Spinal cord (tissue), 10 donors: ENCODE data around the gene FBXW4. TPM values are rescaled to one million over a fixed set of nuclear protein-coding genes. Genes with fewer than 3 reads are reported as not detected.

Source experiments
- DNase-seq, 6 donors: peaks; one replicate each; pipeline versions ENCODE4 v3.0.0 to v3.0.0-alpha.2; 2013 to 2015; ENCODE audit warnings: low spot score in 6 of 6, low read depth in 4 of 6
- H3K27ac ChIP-seq: one replicate; pipeline ENCODE4 v1.5.1; 2013; ENCODE audit warnings: low read depth, low read length, control low read depth
- H3K27me3 ChIP-seq: one replicate; pipeline ENCODE4 v1.6.1; 2013; ENCODE audit warnings: low read length; ENCODE audit not compliant: control insufficient read depth, insufficient read depth
- H3K36me3 ChIP-seq: one replicate; pipeline ENCODE4 v1.6.1; 2013; ENCODE audit warnings: low read length; ENCODE audit not compliant: control insufficient read depth, insufficient read depth
- H3K4me1 ChIP-seq: one replicate; pipeline ENCODE4 v1.6.1; 2013; ENCODE audit warnings: low read length; ENCODE audit not compliant: control insufficient read depth, insufficient read depth
- H3K4me3 ChIP-seq: one replicate; pipeline ENCODE4 v1.5.1; 2013; ENCODE audit warnings: low read depth, low read length, control low read depth
- H3K9me3 ChIP-seq: one replicate; pipeline ENCODE4 v1.6.1; 2013; ENCODE audit warnings: low read length; ENCODE audit not compliant: control insufficient read depth, insufficient read depth
- WGBS: methylation state at CpG from one replicate; pipeline ENCODE4 v1.1.5; 2013; ENCODE audit warnings: missing lambda C conversion rate; ENCODE audit not compliant: insufficient coverage; 5-methylcytosine and 5-hydroxymethylcytosine counted together
- polyA plus RNA-seq, 2 donors: library from polyadenylated mRNA; unstranded; fragments of 120-200 nt; gene quantifications; one replicate each; pipeline ENCODE4 v1.2.1, GENCODE V29; 2013; ENCODE audit not compliant: insufficient read length in 2 of 2
- total RNA-seq, 2 donors: library from RNA; depleted of rRNA in 1 of 2; stranded (reverse); fragments of 120-200 nt in 1 of 2; fragments of >200 nt in 1 of 2; gene quantifications; one replicate each; pipeline versions ENCODE4 v1.2.3 to v1.2.4, GENCODE V29; 2013 to 2014
- donor health status: healthy.

The FBXW4 gene
- total and polyA plus RNA-seq, 4 donors, result 40.1 to 49.1 (median 45.5) TPM

DNA sequence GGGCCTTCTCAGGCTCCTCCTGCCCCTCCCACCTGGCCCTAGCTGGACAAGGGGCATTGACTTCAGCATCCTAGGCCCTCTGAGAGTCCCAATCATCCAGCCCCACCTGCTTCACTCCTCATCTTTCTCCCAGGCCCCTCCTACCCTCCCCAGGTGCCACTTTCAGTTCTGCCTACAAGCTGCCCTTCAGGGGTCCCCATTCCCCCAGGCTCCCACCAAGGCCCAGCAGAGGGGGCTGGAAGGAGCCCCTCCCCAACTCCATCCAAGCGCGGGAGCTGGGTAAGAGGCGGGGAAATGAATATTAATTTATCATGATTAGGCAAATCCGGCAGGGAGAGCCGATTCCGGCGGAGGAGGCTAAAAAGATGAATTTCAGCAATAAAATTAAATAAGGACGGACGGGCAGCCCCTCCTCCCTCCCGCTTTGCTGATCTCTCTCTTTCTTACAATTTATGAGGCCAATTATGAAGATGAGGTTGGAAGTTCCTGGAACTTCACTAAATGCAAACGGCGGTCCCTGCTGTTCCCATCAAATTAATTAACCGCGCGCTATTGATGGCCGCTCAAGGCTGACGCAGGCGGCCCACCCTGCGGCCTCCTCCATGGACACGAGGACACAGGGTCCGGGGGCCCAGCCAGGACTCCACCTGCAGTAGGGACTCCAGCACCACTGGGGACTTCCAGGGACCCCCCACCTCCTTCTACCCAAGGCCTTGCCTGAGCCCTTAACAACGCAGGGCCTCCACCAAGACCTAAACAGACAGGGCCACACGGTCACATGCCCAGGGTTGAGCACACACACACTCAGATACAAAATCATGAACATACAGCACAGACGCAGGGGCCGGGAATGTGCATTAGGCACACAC is 120.9 kb downstream of the FBXW4 start:
- Histone ChIP-seq H3K4me3 (no peak overlapping the region), H3K27ac (no peak overlapping the region)
- 50% methylated on average over 14 of the region's 25 CpGs for WGBS

DNA sequence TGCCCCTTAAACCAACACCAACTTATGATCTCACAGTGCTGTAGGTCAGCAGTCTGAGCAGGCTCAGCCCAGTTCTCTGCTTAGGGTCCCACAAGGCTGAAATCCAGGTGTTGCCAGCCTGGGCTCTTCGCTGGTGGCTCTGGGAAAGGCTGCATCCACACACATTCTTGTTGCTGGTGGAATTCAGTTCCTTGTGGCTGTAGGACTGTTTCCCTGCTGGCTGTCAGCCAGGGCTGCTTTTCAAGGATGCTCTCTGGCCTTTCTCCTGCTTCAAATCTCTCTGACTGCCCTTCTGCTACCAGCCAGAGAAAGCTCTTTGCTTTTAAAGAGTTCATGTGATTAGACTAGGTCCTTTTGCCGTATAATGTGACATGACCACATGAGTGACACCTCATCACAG is 122.2 kb downstream of the FBXW4 start:
- Histone ChIP-seq H3K27me3 (peaks cover 17% of the 10 kb centered on the region), H3K27ac (no peak overlapping the region)
- DNase-seq, result no peak

More for the DNA sequence above, 120.9 kb downstream of the FBXW4 start:
- Histone ChIP-seq H3K9me3 (peaks cover 7% of the 10 kb centered on the region), H3K36me3 (peaks cover 33% of the 10 kb centered on the region), H3K4me1 (peaks cover 45% of the 10 kb centered on the region), H3K27me3 (peaks cover 12% of the 10 kb centered on the region)
- peak in 1 of 6 donors; percentile 89 for DNase-seq

DNA sequence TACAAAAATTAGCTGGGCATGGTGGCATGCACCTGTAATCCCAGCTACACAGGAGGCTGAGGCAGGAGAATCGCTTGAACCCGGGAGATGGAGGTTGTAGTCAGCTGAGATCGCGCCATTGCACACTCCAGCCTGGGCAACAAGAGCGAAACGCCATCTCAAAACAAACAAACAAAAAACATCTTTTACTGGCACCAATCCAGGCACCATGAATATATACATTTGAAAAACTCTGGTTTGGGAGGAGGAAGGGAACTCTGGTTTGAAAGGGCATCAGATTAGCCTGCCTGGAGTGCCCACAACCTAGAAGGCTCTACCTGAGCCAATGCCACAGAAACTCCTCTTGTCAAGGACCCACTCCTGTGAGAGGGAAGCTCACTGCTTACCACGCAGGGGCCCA is 122.8 kb downstream of the FBXW4 start:
- H3K4me1 ChIP-seq, result peaks cover 46% of the 10 kb centered on the region
- DNase-seq, result no peak
- H3K36me3 ChIP-seq, result peaks cover 13% of the 10 kb centered on the region
- whole genome bisulfite sequencing, result 94% methylated on average over 3 of the region's 7 CpGs
- peaks cover 24% of the 10 kb centered on the region for H3K27me3 ChIP-seq
- no peak overlapping the region for H3K4me3 ChIP-seq
- peaks cover 7% of the 10 kb centered on the region for H3K9me3 ChIP-seq
- no peak overlapping the region for H3K27ac ChIP-seq

More for the DNA sequence above, 122.2 kb downstream of the FBXW4 start:
- Histone ChIP-seq H3K4me3 (no peak overlapping the region), H3K9me3 (peaks cover 7% of the 10 kb centered on the region), H3K36me3 (peaks cover 19% of the 10 kb centered on the region), H3K4me1 (peaks cover 46% of the 10 kb centered on the region)
- WGBS, result no CpG with 5 or more reads among the region's 2 CpGs

DNA sequence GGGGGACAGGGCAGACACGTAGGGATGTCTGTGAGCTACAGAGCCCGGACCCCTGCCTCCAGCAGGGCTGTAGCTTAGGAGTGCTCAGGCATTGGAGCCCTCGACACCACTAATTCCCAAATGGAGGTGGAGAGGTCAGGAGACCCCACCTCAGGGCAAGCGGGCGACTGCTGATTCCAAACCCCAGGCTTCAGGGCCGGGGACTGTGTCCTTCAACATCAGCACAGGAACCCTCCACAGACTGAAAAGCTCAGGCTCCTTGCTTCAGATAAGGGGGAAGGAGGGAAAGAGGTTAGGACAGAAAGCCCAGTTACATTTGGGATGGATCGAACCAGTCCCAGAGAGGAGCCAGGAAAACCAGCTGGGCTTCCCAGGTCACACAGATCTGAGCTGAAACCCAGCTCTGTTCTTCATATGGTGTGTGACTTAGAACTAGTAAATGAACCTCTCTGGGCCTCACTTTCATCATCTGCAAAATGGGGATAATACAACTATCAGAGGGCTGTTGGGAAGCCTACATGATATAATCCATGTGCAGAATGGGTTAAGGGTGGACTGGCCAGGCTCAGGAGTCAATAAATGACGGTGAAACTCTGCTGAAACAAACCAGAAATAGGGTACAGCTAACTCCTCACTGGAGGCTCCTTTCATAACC is 123.6 kb downstream of the FBXW4 start:
- Histone ChIP-seq H3K27ac (no peak overlapping the region), H3K27me3 (peaks cover 26% of the 10 kb centered on the region)
- 57% methylated on average over 2 of the region's 8 CpGs for WGBS

DNA sequence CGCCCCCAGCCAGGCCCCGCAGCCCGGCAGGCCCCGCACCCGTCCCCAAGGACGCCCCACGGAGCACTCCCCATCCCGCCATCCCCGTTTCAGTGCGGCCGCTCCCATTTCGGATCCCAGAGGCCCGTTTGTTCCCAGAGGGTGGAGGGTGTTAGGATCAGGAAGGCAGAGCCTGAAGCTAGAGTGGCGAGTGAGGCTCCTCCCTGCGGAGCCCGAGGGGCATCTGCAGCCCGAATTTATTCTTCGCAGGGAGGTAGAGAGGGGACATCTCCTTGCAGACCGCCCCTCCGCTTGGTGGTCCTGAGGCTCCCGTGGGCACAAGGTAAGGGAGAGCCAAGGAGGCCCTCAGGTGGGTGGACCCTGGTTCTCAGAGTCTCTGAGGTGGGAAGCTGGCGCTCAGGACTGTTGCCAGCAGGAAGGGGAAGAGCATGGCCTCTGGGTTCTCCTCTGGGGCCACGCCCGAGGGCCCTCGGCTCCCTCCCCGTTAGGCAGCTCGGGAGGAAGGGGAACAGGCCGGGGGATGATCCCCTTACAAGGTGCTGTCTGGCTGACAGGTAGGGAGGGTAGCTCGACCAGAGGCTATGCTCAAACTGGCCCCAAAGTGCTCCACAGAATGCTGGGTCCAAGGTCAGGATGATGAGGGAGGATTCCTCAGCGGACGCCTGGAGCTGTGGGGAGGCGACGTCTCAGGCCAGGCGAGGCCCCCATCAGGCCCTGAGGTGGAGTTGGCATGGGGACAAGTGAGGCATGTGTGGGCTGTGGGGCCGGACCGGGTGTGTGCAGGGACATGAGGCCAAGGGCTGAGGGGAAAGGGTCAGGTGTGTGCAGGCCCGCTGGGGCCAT is 124.3 kb downstream of the FBXW4 start:
- Histone ChIP-seq H3K4me1 (peaks cover 57% of the 10 kb centered on the region), H3K27ac (no peak overlapping the region), H3K27me3 (peaks cover 32% of the 10 kb centered on the region), H3K9me3 (peaks cover 7% of the 10 kb centered on the region), H3K36me3 (peaks cover 8% of the 10 kb centered on the region), H3K4me3 (peak overlapping the region; percentile 53)
- DNase-seq, result peak in 1 of 6 donors; percentile 27
- 6% methylated on average over 36 of the region's 37 CpGs for WGBS

More for the DNA sequence above, 123.6 kb downstream of the FBXW4 start:
- Histone ChIP-seq H3K4me3 (no peak overlapping the region), H3K9me3 (peaks cover 7% of the 10 kb centered on the region), H3K36me3 (peaks cover 9% of the 10 kb centered on the region), H3K4me1 (peaks cover 50% of the 10 kb centered on the region)
- no peak for DNase-seq

DNA sequence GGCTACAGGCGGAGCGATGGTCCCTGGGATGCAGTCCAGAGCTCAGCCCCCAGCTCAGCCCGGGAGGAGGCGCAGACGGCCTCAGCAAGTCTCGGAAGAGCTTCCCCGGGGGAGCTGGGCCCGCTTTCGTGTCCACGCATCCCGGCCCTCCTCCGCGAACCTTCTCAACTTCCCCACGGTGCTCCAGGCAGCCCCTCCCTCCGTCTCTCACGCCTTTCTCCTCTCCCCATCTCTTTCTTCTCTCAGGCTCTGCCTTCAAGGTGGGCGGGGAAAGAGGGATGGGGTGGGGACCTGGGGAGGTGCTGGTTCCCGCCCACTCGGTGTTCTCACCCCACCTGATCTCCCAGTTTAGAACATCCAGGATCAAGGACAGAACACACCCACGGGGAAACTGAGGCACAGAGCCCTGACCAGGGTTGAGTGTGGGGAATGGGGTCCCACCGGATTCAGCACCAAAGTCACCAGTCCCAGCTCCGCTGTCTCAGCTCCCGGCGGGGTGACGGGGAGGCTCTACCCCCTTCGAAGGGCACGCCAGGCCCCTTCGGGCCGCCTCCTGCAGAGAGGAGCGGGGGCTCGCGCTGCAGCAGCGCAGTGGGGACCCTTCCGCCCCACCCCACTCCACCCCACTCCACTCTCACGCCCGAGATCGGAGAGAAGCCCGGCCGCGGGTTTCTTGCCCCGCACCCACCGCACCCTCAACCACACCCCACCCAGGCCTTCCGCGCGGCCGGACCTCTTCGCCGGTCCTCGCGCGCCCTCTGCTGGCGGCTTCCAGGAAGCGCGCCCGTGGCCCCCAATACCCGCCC is 125.1 kb downstream of the FBXW4 start:
- peak overlapping the region; percentile 57 for H3K4me3 ChIP-seq
- peaks cover 38% of the 10 kb centered on the region for H3K27me3 ChIP-seq
- peaks cover 7% of the 10 kb centered on the region for H3K9me3 ChIP-seq
- WGBS, result under 1% methylated on average over 50 of the region's 56 CpGs
- no peak overlapping the region for H3K27ac ChIP-seq
- DNase-seq, result peak in 2 of 6 donors; percentile 89 to 92
- peaks cover 55% of the 10 kb centered on the region for H3K4me1 ChIP-seq
- H3K36me3 ChIP-seq, result peaks cover 2% of the 10 kb centered on the region

DNA sequence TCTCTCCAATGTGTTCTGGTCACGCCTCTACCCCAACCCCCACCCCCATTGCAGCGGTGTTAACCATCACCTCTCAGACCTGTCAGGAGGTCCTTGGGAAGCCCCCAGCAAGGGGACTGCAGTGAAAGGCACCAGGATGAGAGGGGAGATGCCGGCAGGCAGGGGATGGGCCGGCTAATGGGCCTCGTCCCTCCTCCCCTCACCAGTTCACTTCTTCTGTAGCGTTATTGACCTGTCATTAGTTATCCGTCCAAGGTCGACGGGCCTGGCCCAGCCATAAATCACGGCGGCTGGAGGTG is 125.7 kb downstream of the FBXW4 start:
- H3K27ac ChIP-seq, result no peak overlapping the region
- 1% methylated on average over 9 of the region's 11 CpGs for WGBS
- DNase-seq, result no peak
- peaks cover 7% of the 10 kb centered on the region for H3K9me3 ChIP-seq
- H3K27me3 ChIP-seq, result peaks cover 38% of the 10 kb centered on the region
- H3K36me3 ChIP-seq, result no peaks in the 10 kb centered on the region
- H3K4me3 ChIP-seq, result peak overlapping the region; percentile 57
- peaks cover 53% of the 10 kb centered on the region for H3K4me1 ChIP-seq

DNA sequence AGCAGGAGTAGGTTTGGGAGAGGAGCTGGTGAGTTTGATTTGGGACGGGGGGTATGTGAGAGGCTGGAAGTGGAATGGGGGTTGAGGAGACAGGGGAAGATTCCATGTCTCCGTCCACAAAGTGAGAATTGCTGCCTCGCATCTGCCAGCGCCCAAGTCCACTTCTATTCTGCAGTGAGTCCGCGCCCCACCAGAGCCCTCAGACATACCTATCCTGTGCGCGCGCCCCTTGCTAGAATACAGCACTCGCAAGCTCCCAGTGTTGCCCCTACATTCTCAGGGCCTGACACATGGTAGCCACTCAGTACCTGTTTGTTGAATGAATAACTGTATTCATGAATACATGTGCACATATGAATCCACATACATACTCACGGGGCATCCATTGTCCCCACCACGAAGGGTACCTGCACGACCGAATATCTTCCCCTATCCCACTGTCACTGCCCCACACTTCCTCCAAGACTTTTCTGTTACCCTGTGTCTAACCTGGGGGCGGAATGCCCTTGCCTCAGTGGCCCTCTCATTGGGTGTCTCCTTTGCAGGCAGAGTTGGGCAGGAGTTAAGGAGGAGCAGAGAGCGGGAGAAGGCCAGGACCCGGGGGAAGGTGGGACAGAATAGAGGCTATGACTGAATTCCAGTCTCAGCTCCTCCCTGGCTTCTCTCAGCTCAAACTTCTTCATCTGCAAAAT is 126.8 kb downstream of the FBXW4 start:
- Histone ChIP-seq H3K9me3 (peaks cover 7% of the 10 kb centered on the region), H3K27me3 (peaks cover 38% of the 10 kb centered on the region), H3K4me1 (peaks cover 50% of the 10 kb centered on the region), H3K4me3 (no peak overlapping the region), H3K27ac (no peak overlapping the region), H3K36me3 (no peaks in the 10 kb centered on the region)
- no peak for DNase-seq
- 56% methylated on average over 3 of the region's 17 CpGs for WGBS
